ENCODE data around the gene HSF2BP.
A peak's percentile ranks its signal among the peaks of the same experiment; 100 is the strongest.
"Not testable (repeated sequence)": the region's sequence is repeated elsewhere in the genome, so short reads cannot be mapped to it uniquely, and the experiment has no call there.

Gene HSF2BP

GRCh38 chr21:43616861-43617260 lies 42.4 kb downstream of the HSF2BP start:
- not testable (repeated sequence) for DNase-seq

DNA sequence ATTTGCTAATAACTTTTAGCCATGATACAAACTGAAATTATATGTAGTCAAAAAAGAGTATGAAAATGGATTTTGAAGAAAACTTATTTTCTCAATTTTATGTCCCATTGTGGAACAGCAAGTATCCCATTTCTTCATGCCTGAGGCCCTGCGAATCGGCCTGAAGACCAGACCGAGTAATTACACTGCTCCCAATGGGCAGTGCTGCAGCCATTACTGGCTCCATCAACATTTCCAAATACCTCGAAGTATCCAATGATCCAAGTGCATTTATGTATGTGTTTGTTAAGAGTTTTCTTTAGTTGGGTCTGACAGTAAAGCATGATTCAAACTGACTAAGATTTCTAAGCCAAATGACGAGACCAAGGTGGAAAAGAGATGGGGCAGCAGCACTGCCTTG lies 44.4 kb downstream of the HSF2BP start:
- DNase-seq, result no peak

- no peak for DNase-seq
Observed at GRCh38 chr21:43613755-43614638, 45.3 kb downstream of the HSF2BP start.

- DNase-seq, result no peak
Observed at GRCh38 chr21:43611598-43612369, 47.5 kb downstream of the HSF2BP start.

- peak; percentile 53 for DNase-seq
Observed at GRCh38 chr21:43609501-43610340, 49.6 kb downstream of the HSF2BP start.

- no peak for DNase-seq
Observed at GRCh38 chr21:43608664-43609063, 50.6 kb downstream of the HSF2BP start.

DNA sequence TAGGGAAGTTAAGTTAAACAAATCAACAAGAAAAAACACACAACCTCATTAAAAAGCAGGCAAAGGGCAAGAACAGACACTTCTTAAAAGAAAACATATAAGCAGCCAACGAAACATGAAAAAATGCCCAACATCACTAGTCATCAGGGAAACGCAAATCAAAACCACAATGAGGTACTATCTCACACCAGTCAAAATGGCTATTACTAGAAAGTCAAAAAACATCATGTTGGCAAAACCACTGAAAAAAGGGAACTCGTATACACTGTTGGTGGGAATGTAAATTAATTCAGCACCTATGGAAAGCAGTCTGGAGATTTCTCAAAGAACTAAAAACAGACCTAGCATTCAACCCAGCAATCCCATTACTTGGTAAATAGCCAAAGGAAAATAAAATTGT lies 51.1 kb downstream of the HSF2BP start:
- DNase-seq, result no peak

GRCh38 chr21:43605320-43606215 lies 53.7 kb downstream of the HSF2BP start:
- no peak for DNase-seq

- no peak for DNase-seq
Observed at GRCh38 chr21:43604505-43605204, 54.6 kb downstream of the HSF2BP start.

- no peak for DNase-seq
Observed at GRCh38 chr21:43603641-43604504, 55.4 kb downstream of the HSF2BP start.

- DNase-seq, result no peak
Observed at GRCh38 chr21:43603233-43603626, 56.1 kb downstream of the HSF2BP start.

GRCh38 chr21:43602266-43603232 lies 56.7 kb downstream of the HSF2BP start:
- no peak for DNase-seq

DNA sequence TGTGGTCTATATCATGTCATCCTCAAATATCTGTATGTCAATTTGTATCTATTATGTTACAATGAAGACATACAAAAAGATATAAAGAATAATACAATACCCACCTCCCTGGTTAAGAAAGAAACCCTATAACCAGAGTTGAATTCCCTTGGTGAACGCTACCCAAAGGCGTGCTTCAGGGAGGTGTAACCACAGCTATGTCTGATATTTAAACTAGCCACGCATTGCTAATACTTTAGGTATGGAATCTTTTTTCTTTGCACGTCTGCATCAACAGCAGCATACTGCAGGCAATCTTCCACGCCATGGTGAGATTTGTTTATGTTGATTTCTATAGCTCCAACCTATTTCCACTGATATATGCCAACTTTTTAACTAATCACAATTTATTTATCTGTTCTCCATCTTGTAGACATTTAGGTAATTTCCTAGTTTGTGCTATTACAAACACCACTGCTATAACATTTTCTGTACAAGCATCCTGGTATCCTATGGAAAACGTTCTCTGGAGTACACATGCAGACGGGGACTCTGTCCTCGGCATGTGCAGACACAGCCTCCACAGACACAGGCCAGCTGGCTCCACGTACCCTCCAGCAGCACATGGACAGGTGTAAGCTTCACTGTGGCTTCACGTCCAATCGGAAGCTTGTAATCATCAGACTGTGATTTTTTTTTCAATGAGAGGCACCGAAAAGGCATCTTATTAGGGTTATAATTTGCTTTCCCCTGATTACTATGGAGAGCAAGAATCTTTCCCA lies 58.5 kb downstream of the HSF2BP start:
- no peak for DNase-seq

DNA sequence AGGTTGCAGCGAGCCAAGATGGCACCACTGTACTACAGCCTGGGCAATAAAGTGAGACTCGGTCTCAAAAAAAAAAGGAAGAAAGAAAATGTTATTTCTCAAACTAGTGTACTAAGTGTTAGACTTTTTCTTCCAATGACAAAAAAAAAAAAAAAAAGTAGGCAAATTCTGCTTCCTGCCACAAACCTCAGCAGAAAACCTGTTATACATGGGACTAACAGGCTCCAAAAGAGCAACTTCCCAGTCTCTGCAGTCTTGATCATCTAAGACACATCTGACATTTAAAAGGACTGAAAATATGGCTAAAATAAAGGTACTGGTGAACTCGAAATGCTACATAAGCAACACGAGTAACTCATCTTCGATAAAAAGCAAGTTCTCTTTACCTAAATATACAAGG lies 59.6 kb downstream of the HSF2BP start:
- DNase-seq, result no peak

GRCh38 chr21:43598416-43599120 lies 60.7 kb downstream of the HSF2BP start:
- no peak for DNase-seq

- DNase-seq, result no peak
Observed at GRCh38 chr21:43597540-43598250, 61.6 kb downstream of the HSF2BP start.

- no peak for DNase-seq
Observed at GRCh38 chr21:43597052-43597451, 62.2 kb downstream of the HSF2BP start.

Data from NCI-H774 (cell line).